ENCODE measurements around the gene OR13C2.

Gene OR13C2

GRCh38 chr9:104575456-104575855 lies 30.0 kb downstream of the OR13C2 start:
- H3K4me1 Mint-ChIP-seq, result no peaks in the 10 kb centered on the region
- H3K4me3 Mint-ChIP-seq, result no peak overlapping the region
- DNase-seq, result no peak
- no peaks in the 10 kb centered on the region for H3K27me3 Mint-ChIP-seq
- ATAC-seq, result no peak
- no peak overlapping the region for H3K27ac Mint-ChIP-seq
- peaks cover 9 to 19% of the 10 kb centered on the region in 2 donors for H3K9me3 Mint-ChIP-seq

GRCh38 chr9:104572612-104573011 lies 32.8 kb downstream of the OR13C2 start:
- Mint-ChIP-seq H3K9me3 (peaks cover 9 to 19% of the 10 kb centered on the region in 2 donors), H3K4me3 (no peak overlapping the region), H3K27me3 (no peaks in the 10 kb centered on the region), H3K27ac (no peak overlapping the region), H3K4me1 (no peaks in the 10 kb centered on the region)
- ATAC-seq (no peak), DNase-seq (no peak)

- Mint-ChIP-seq H3K4me1 (no peaks in the 10 kb centered on the region), H3K9me3 (peaks cover 9 to 14% of the 10 kb centered on the region in 2 donors), H3K27me3 (no peaks in the 10 kb centered on the region), H3K27ac (no peak within 1 kb of the TSS), H3K4me3 (no peak within 1 kb of the TSS)
- ATAC-seq (no peak), DNase-seq (no peak)
These were observed 36.6 kb downstream of the OR13C2 start, which contains the start of gene OR13C8 for GRCh38 chr9:104568868-104569267. TSS of gene OR13C8 (plus strand) at chr9:104569168. CDS start at chr9:104569168, 0 bp downstream.

GRCh38 chr9:104564358-104564757 lies 41.1 kb downstream of the OR13C2 start:
- H3K4me3 Mint-ChIP-seq, result no peak overlapping the region
- ATAC-seq (no peak), DNase-seq (no peak)
- no peaks in the 10 kb centered on the region for H3K4me1 Mint-ChIP-seq
- no peaks in the 10 kb centered on the region for H3K27me3 Mint-ChIP-seq
- H3K27ac Mint-ChIP-seq, result no peak overlapping the region
- H3K9me3 Mint-ChIP-seq, result no peaks in the 10 kb centered on the region

- H3K27ac Mint-ChIP-seq, result peak overlapping the region in 1 of 2 donors; percentile 20
- DNase-seq (no peak), ATAC-seq (no peak)
- H3K9me3 Mint-ChIP-seq, result peaks cover 10 to 28% of the 10 kb centered on the region in 2 donors
- H3K27me3 Mint-ChIP-seq, result no peaks in the 10 kb centered on the region
- no peak overlapping the region for H3K4me3 Mint-ChIP-seq
- no peaks in the 10 kb centered on the region for H3K4me1 Mint-ChIP-seq
These were observed 48.4 kb downstream of the OR13C2 start for GRCh38 chr9:104556830-104557634.

- DNase-seq, result no peak
- no peak for ATAC-seq
- peaks cover 10 to 28% of the 10 kb centered on the region in 2 donors for H3K9me3 Mint-ChIP-seq
These were observed 49.9 kb downstream of the OR13C2 start for GRCh38 chr9:104555521-104555920.

More at GRCh38 chr9:104555521-104555920, 49.9 kb downstream of the OR13C2 start:
- Mint-ChIP-seq H3K4me3 (no peak overlapping the region), H3K27ac (no peak overlapping the region), H3K27me3 (no peaks in the 10 kb centered on the region), H3K4me1 (no peaks in the 10 kb centered on the region)
